Neuronal stem cell (in vitro differentiated cells): ENCODE measurements around the gene MAPKAP1.
"Not testable (repeated sequence)": the region's sequence is repeated elsewhere in the genome, so short reads cannot be mapped to it uniquely, and the experiment has no call there.

Source experiments
- DNase-seq: peaks from one replicate; pipeline ENCODE4 v3.0.0-alpha.2; 2013; ENCODE audit warnings: low spot score
- H2AFZ ChIP-seq: one replicate; pipeline ENCODE4 v1.6.1; 2013; ENCODE audit warnings: mild to moderate bottlenecking, low read length, inconsistent platforms
- H2AK5ac ChIP-seq: 2 replicates; pipeline ENCODE4 v1.6.1; 2013; ENCODE audit warnings: low read depth, mild to moderate bottlenecking, inconsistent platforms, low read length, moderate library complexity, mixed read lengths
- H2BK120ac ChIP-seq: 2 replicates; pipeline ENCODE4 v1.6.1; 2013; ENCODE audit warnings: low read depth, mild to moderate bottlenecking, inconsistent platforms, low read length, moderate library complexity, mixed read lengths
- H2BK12ac ChIP-seq: one replicate; pipeline ENCODE4 v1.6.1; 2013; ENCODE audit warnings: low read length, inconsistent platforms
- H2BK15ac ChIP-seq: 2 replicates; pipeline ENCODE4 v1.6.1; 2013; ENCODE audit warnings: mild to moderate bottlenecking, low read length, inconsistent platforms, mixed read lengths
- H2BK5ac ChIP-seq: one replicate; pipeline ENCODE4 v1.6.1; 2013; ENCODE audit warnings: inconsistent platforms, mild to moderate bottlenecking, low read length, moderate library complexity
- H3K14ac ChIP-seq: one replicate; pipeline ENCODE4 v1.6.1; 2013; ENCODE audit warnings: low read length, inconsistent platforms
- H3K18ac ChIP-seq: 2 replicates; pipeline ENCODE4 v1.6.1; 2013; ENCODE audit warnings: low read length, inconsistent platforms
- H3K23ac ChIP-seq: 2 replicates; pipeline ENCODE4 v1.6.1; 2013; ENCODE audit warnings: low read depth, mild to moderate bottlenecking, mixed read lengths, low read length, inconsistent platforms; ENCODE audit not compliant: poor library complexity
- H3K27ac ChIP-seq: replicated peaks from 3 replicates; pipeline ENCODE4 v1.5.1; 2013; ENCODE audit warnings: low read length, inconsistent platforms
- H3K27me3 ChIP-seq, 3 experiments: 2 replicates each; pipeline ENCODE4 v1.6.1; 2013; ENCODE audit warnings: low read length in 3 of 3, mild to moderate bottlenecking in 2 of 3, inconsistent platforms in 1 of 3, low read depth in 1 of 3, mixed read lengths in 1 of 3, moderate library complexity in 1 of 3; ENCODE audit not compliant: control insufficient read depth in 3 of 3, insufficient read depth in 3 of 3
- H3K36me3 ChIP-seq, 2 donors: replicated peaks in 1 of 2; 2 replicates each; pipeline ENCODE4 v1.6.1; 2013; ENCODE audit warnings: low read length in 2 of 2; ENCODE audit not compliant: control insufficient read depth in 2 of 2, insufficient read depth in 2 of 2
- H3K4ac ChIP-seq: 2 replicates; pipeline ENCODE4 v1.6.1; 2013; ENCODE audit warnings: inconsistent platforms, mild to moderate bottlenecking, low read length, moderate library complexity
- H3K4me1 ChIP-seq, 2 donors: 1 replicate in 1 of 2; 2 replicates in 1 of 2; pipeline ENCODE4 v1.6.1; 2013; ENCODE audit warnings: low read length in 2 of 2, low read depth in 1 of 2; ENCODE audit not compliant: control insufficient read depth in 2 of 2, insufficient read depth in 1 of 2
- H3K4me2 ChIP-seq: one replicate; pipeline ENCODE4 v1.6.1; 2013; ENCODE audit warnings: mild to moderate bottlenecking, low read length, inconsistent platforms; ENCODE audit not compliant: insufficient read depth, poor library complexity, severe bottlenecking
- H3K4me3 ChIP-seq, 2 donors: 2 replicates each; pipeline ENCODE4 v1.5.1; 2013; ENCODE audit warnings: low read length in 2 of 2, mild to moderate bottlenecking in 2 of 2, inconsistent platforms in 1 of 2, moderate library complexity in 1 of 2
- H3K79me1 ChIP-seq: one replicate; pipeline ENCODE4 v1.6.1; 2013; ENCODE audit warnings: low read depth, mild to moderate bottlenecking, inconsistent platforms, low read length, moderate library complexity
- H3K9ac ChIP-seq: one replicate; pipeline ENCODE4 v1.6.1; 2013; ENCODE audit warnings: mild to moderate bottlenecking, low read depth, low read length, inconsistent platforms; ENCODE audit not compliant: poor library complexity
- H3K9me3 ChIP-seq, 2 donors: replicated peaks in 1 of 2; 2 replicates each; pipeline versions ENCODE3 to v1.6.1; 2013; ENCODE audit warnings: low read length in 2 of 2, mild to moderate bottlenecking in 2 of 2, inconsistent platforms in 1 of 2, low read depth in 1 of 2, mixed read lengths in 1 of 2, moderate library complexity in 1 of 2; ENCODE audit not compliant: control insufficient read depth in 2 of 2, insufficient read depth in 1 of 2
- H4K8ac ChIP-seq: one replicate; pipeline ENCODE4 v1.6.1; 2013; ENCODE audit warnings: low read depth, mild to moderate bottlenecking, inconsistent platforms, low read length, moderate library complexity
- H4K91ac ChIP-seq: one replicate; pipeline ENCODE4 v1.6.1; 2013; ENCODE audit warnings: low read length, low read depth, mild to moderate bottlenecking, inconsistent platforms; ENCODE audit not compliant: poor library complexity
- WGBS, 2 donors: extraction: QIAGEN DNeasy Blood & Tissue Kit; methylation state at CpG; one replicate each; pipeline ENCODE4 v1.1.7; 2013; ENCODE audit warnings: missing lambda C conversion rate in 2 of 2, mixed read lengths in 1 of 2; ENCODE audit not compliant: insufficient read length in 2 of 2, insufficient replicate concordance in 1 of 2; ENCODE audit errors: extremely low coverage in 2 of 2; 5-methylcytosine and 5-hydroxymethylcytosine counted together

Gene MAPKAP1

DNA sequence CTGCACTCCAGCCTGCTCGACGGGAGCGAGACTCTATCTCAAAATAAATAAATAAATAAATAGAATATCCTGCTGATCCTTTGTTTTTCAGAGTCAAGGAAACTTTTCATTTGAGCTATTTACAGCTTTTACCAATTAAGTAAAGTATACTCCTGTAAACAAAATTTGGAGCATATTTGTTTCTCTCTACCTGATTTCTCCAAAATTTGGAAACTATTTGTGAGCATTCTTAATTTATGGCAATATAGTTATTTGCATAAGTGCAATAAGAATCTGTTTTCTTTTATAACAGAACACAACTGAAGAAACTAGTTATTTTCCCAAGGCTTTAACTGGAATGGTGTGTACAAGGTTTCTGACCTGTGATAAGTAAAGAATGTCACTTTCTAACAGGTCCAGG lies 135.2 kb downstream of the MAPKAP1 start:
- not testable (repeated sequence) for H3K4me3 ChIP-seq, H3K18ac ChIP-seq, H2AK5ac ChIP-seq, H2AFZ ChIP-seq, H4K91ac ChIP-seq, H3K9ac ChIP-seq, H3K4me1 ChIP-seq, H3K36me3 ChIP-seq, H3K27ac ChIP-seq, H4K8ac ChIP-seq, H3K79me1 ChIP-seq, H3K14ac ChIP-seq, H3K27me3 ChIP-seq, H2BK120ac ChIP-seq, H2BK12ac ChIP-seq, H3K4ac ChIP-seq, DNase-seq, H2BK5ac ChIP-seq, H3K4me2 ChIP-seq, H2BK15ac ChIP-seq, H3K23ac ChIP-seq
- peaks cover 9 to 32% of the 10 kb centered on the region in 2 donors for H3K9me3 ChIP-seq
- no CpG with 5 or more reads among the region's 3 CpGs for WGBS, 2 donors

- no peak overlapping the region for H4K8ac ChIP-seq
- no peak overlapping the region for H2BK15ac ChIP-seq
Measured at GRCh38 chr9:125570246-125570645, 136.8 kb downstream of the MAPKAP1 start.

DNA sequence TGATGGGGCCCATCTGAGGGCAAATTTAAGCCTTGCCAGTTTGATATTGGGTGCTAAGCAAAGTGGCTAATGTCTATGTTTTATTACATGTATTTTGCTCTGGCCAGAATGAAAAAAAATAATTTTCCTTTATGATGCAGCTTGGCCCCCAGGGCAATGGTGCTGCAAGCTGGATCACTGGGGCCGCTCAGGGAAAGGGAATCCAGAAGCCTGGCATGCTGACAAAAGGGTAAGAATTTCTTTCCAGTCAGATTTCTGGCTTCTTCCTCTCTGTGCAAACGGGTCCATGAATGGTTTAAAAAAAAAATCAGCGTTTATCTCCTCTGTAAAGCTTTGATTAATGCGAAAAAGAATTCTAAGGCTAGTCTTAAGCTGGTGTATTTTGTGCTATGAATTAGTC lies 138.4 kb downstream of the MAPKAP1 start:
- no peak overlapping the region for H2BK12ac ChIP-seq
- no peak overlapping the region for H3K18ac ChIP-seq
- WGBS, 2 donors: no CpG with 5 or more reads among the region's 4 CpGs
- H2AFZ ChIP-seq: no peak overlapping the region
- no peak overlapping the region for H4K8ac ChIP-seq
- H3K4ac ChIP-seq: no peak overlapping the region
- peaks cover 0 to 1% of the 10 kb centered on the region in 2 donors for H3K36me3 ChIP-seq
- peaks cover 4 to 27% of the 10 kb centered on the region in 2 donors for H3K9me3 ChIP-seq
- no peaks in the 10 kb centered on the region for H3K79me1 ChIP-seq
- H3K27ac ChIP-seq: no peak overlapping the region
- no peak overlapping the region for H3K4me2 ChIP-seq
- H3K14ac ChIP-seq: no peak overlapping the region
- no peaks in the 10 kb centered on the region for H3K27me3 ChIP-seq
- no peak for DNase-seq
- H2BK120ac ChIP-seq: no peak overlapping the region
- no peaks in the 10 kb centered on the region for H3K4me1 ChIP-seq
- no peak overlapping the region for H2AK5ac ChIP-seq
- H4K91ac ChIP-seq: no peak overlapping the region
- H3K9ac ChIP-seq: no peak overlapping the region
- H3K23ac ChIP-seq: no peak overlapping the region
- no peak overlapping the region for H2BK5ac ChIP-seq
- no peak overlapping the region for H3K4me3 ChIP-seq
- H2BK15ac ChIP-seq: no peak overlapping the region

More at GRCh38 chr9:125570246-125570645, 136.8 kb downstream of the MAPKAP1 start:
- Histone ChIP-seq H2BK120ac (no peak overlapping the region), H3K4ac (no peak overlapping the region), H3K4me3 (no peak overlapping the region), H3K27me3 (no peaks in the 10 kb centered on the region), H3K9me3 (peaks cover 4 to 27% of the 10 kb centered on the region in 2 donors), H3K9ac (no peak overlapping the region), H3K18ac (no peak overlapping the region), H3K36me3 (peaks cover 0 to 1% of the 10 kb centered on the region in 2 donors), H3K4me1 (no peaks in the 10 kb centered on the region), H2AFZ (no peak overlapping the region), H3K4me2 (no peak overlapping the region), H3K27ac (no peak overlapping the region), H3K23ac (no peak overlapping the region), H3K14ac (no peak overlapping the region), H4K91ac (no peak overlapping the region), H2BK5ac (no peak overlapping the region), H2BK12ac (no peak overlapping the region), H3K79me1 (no peaks in the 10 kb centered on the region), H2AK5ac (no peak overlapping the region)
- WGBS, 2 donors: no CpG with 5 or more reads among the region's 2 CpGs
- DNase-seq: no peak

DNA sequence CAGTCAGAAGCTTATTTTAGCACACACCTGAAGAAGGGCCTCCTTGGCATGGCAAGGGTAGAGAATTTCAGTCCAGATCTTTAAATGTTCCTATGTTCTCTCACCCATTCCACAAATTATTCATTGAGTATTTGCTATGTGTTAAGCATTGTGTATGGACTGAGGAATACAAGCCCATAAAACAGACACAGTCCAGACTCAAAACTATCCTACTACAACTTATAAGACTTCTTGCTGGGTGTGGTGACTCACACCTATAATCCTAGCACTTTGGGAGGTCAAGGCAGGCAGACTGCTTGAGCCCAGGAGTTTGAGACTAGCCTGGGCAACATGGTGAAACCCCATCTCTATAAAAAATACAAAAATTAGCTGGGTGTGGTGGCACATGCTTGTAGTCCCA lies 141.0 kb downstream of the MAPKAP1 start:
- H3K4me3 ChIP-seq, H2BK120ac ChIP-seq, H3K27ac ChIP-seq, H3K4me2 ChIP-seq, H3K79me1 ChIP-seq, H3K9ac ChIP-seq, H3K23ac ChIP-seq, H2BK5ac ChIP-seq, H4K8ac ChIP-seq, H3K4me1 ChIP-seq, DNase-seq, H4K91ac ChIP-seq, H3K36me3 ChIP-seq, H2AK5ac ChIP-seq, H2BK12ac ChIP-seq, H3K27me3 ChIP-seq, H3K14ac ChIP-seq, H3K4ac ChIP-seq, H3K18ac ChIP-seq, H2AFZ ChIP-seq, H2BK15ac ChIP-seq: not testable (repeated sequence)
- peaks cover 3 to 15% of the 10 kb centered on the region in 2 donors for H3K9me3 ChIP-seq
